ENCODE data around the gene GPR65.

The GPR65 gene

GRCh38 chr14:88040146-88040545, 35.2 kb downstream of the GPR65 start:
- no peak for DNase-seq

DNA sequence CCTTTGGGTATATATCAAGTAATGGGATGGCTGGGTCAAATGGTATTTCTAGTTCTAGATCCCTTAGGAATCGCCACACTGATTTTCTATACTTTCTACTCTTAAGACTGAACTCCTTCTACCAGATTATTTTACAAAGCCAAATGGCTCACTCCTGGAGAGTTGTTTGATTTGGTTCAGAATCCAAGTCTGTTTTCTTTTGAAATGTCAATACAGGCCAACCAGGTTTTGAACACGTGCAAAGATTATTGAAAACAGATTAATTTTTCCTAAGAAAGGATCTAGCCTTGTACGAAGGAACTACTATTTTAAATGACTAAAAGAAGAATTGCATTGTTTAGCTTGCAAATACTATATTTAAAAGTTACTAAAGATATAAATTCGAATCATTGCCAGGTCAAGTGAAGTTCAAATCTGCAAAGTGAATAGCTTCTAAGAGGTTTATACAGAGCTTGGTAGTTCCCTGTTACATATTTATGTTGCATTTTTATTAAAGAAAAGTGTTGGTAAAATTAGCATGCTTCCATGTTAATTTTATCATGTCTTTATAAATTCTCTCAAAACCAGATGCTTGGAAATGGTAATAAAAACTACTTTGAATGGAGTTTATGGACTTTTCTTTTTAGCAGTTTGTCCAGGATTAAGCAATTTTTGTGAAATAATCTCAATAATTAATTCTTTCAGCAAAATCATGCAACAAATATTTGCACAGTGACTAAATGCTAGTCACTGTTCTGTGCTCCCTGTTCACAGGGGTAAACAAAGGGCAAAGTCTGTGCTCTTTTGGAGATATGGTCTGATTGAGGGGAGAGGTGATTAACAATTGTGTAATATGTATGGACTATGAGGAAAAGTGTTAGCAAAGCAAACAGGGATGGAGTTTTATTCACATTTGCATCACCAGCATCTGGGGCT, 38.9 kb downstream of the GPR65 start:
- no peak for DNase-seq

DNA sequence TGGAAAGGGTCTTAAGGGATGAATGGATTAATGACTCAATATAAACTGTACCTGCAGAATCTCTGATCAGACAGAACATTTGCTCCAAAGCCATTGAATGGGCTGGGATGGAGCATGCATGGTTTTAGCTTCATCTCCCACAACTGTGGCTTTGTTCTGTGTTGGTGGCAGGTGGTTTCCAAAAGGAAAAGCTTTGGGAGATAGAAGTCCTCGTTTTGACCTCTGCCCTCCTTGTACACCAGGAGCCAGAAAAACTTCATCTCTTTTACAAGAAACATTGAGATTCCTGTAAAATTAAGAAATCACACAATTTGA, 39.5 kb downstream of the GPR65 start:
- DNase-seq: no peak

DNA sequence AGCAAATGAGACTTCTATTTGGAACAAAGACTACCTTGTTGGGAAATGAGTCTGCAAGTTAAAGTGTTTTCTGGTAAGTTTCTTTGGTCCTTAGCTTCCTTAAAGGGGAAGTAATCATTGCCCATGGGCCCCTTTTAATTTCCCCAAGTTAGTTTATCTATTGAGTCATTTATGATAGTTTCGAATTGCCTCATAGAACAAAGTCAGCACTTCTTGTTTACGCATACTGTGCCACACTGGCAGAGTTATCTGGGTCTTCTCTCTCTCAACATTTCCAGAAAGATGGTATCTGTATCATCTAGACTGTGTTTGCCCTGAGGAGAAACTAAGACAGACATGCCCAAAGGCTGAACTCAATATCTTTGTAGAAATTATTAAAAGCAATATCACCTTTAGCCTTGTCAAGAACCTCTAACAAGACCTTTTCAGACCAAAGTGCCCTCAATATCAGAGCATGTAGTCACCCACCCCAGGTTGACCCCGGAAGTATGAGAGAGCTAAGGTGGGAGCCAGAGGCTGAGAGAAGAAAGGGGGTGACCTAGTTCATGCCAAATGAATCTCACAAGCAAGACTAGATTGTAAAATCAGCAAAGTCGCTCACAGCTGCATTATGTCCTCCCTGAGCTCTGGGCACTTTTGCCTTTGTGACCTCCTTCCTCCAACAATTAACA, 40.0 kb downstream of the GPR65 start:
- no peak for DNase-seq

GRCh38 chr14:88045705-88046104, 40.8 kb downstream of the GPR65 start:
- no peak for DNase-seq

- DNase-seq: no peak
Measured at GRCh38 chr14:88048351-88048750, 43.4 kb downstream of the GPR65 start.

DNA sequence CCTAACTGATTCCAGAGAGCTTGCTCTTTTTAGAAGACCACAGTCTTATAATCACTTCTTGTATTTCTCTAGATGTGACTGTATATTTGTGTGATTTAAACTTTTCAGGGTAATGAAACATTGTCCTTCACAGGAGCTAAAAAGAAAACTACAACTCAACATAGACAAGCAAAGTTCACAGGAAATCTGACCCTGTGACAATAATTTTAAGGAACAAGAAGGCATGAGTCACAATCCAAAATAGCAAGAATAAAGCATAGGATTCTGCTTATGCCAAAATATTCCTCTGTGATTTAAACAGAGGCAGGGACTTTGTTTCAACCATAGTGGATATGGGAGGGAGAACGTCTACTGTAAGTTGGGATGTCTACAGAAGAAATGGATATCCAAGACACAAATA, 44.3 kb downstream of the GPR65 start:
- DNase-seq: no peak

DNA sequence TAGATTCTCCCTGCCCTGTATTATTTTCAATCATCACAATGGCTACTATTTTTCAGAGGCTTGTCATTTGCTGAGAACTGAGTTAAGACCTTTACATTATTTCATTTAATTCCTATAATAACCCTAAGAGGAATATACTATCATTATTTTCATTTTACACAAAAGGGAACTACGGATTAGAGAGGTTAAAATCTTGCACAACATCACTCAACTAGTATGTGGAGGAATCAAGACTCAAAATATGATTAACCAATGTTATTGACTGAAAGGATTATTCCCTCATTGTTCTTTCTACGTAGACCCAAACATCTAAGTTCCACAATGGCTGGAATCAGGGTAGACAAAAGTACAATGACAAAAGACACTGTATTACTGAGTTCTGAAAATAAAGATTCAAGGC, 45.0 kb downstream of the GPR65 start:
- DNase-seq: no peak

- no peak for DNase-seq
Measured at GRCh38 chr14:88060576-88060975, 55.6 kb downstream of the GPR65 start.

- DNase-seq: no peak
Measured at GRCh38 chr14:88063811-88064210, 58.9 kb downstream of the GPR65 start.

All from fibroblast of skin of abdomen (primary cell).